Fibroblast of pulmonary artery (primary cell): Measurements from ENCODE around the gene C14orf119.

Experiments
- DNase-seq: peaks from one replicate; pipeline ENCODE4 v3.0.0-alpha.2; 2010; ENCODE audit warnings: low read depth
- H3K4me3 ChIP-seq: replicated peaks from 2 replicates; pipeline ENCODE4 v1.5.1; 2011; ENCODE audit warnings: low read depth, mild to moderate bottlenecking, control low read depth, low read length, moderate library complexity
- TF ChIP-seq, protein P1 (sequence below): IDR thresholded peaks from 2 replicates; pipeline ENCODE4 v1.5.1; 2011; ENCODE audit warnings: mild to moderate bottlenecking, control low read depth, low read length, inconsistent platforms; ENCODE audit errors: missing control alignments

C14orf119 gene

DNA sequence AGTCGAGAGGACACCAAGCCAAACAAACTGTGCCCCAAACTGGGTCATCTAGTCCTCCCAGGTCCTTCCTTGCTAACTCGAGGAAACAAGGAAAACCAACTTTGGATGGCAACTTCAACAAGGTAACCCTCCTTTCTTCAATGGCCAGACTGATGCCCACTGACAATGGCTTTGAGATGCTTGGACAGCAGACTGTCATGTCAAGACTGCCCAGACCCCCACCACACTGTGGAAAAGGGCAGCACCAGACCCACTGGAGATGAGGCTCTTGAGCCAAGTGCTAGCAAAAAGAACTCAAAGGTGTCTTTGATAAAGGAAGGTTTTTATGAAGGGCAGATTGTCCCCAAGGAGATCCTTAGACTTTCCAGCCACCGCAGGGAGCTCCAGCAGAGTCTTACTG lies 28.9 kb upstream of the C14orf119 start:
- TF ChIP-seq, protein P1, sequence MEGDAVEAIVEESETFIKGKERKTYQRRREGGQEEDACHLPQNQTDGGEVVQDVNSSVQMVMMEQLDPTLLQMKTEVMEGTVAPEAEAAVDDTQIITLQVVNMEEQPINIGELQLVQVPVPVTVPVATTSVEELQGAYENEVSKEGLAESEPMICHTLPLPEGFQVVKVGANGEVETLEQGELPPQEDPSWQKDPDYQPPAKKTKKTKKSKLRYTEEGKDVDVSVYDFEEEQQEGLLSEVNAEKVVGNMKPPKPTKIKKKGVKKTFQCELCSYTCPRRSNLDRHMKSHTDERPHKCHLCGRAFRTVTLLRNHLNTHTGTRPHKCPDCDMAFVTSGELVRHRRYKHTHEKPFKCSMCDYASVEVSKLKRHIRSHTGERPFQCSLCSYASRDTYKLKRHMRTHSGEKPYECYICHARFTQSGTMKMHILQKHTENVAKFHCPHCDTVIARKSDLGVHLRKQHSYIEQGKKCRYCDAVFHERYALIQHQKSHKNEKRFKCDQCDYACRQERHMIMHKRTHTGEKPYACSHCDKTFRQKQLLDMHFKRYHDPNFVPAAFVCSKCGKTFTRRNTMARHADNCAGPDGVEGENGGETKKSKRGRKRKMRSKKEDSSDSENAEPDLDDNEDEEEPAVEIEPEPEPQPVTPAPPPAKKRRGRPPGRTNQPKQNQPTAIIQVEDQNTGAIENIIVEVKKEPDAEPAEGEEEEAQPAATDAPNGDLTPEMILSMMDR: no peak
- H3K4me3 ChIP-seq: no peak overlapping the region
- DNase-seq: no peak

DNA sequence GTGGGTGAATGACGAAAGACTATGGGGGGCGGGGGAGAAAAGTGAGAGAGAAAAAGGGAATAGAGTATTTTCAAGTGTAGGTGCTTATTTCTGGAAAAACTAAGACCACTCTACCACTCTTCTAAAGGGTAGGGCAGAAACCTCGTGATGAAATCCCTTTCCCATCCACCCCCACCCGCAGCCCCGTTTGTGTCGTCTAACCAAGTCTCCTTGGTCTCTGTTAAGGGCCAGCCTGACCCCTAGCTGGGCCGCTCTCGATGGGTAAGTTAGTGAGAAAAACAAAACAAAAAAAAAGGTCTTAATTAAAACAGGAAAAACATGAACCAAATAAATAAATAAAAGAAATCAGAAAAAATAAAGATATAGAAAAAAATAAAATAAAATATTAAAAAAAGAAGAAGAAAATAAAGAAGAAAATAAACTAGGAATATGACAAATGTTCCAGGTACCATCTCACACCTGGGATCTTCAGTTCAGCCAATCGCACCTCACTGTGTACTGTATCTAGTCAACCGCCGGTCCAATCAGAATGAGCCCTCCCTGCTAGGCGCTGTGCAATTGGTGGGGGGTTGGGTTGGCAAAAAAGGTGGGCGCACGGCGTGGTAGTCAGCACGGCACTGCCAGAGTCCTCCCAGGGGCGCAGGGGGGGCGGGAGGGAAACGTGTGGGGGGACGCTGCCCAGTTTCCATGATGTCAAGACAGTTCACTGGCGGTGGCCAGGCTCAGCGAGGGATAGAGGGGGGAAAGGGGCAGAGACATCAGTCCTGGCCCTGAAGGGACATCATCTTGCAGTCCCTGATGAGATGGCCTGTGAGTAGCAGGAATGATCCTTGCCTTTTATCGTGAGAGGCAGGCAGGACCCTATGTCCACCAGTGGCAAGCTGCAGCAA lies 28.2 kb upstream of the C14orf119 start:
- no peak overlapping the region for H3K4me3 ChIP-seq
- TF ChIP-seq, protein P1: no peak

DNA sequence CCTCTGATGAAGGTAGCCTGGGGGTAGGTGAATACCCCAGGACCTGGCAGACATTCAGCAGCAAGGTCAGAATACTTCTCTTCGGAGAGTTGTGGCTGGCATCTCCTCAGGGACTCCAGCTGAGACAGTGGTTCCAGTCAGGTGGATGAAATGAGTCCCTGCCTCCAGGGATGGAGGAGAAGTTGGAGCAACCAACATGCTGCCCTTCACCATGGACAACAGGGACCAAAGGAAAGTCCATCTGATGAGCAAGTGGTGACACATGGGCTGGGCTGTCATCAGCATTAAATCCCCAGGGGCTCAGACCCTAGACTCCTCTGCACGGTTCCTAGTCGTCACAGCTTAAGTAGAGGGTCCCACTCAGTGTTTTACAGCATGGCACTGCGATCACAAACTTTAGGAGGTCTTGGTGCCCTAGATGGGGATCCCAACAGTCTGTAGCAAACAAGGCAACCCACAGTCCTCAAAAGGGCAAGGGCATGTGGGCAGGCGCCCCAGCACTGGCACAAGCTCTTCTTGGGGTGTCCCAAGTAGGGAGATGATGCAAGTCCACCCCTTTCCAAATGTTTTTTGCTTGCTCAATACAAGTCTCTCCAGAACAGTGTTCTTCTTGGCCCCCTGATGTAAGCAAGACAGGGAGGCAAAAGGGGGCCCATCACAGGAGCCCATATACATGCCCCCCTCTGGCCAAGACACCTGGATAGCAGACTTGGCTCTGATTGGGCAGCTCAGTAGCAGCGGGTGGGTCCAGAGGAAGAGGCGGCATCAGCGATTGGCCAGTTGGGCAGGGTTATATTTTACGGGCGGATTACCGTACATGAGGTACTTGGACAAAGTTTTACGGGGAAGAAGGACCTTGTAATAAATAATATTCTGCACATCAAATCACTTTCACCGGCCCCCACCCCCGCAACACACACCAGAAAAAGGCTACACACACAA lies 27.2 kb upstream of the C14orf119 start:
- DNase-seq: no peak
- H3K4me3 ChIP-seq: no peak overlapping the region
- TF ChIP-seq, protein P1: no peak

More for the DNA sequence above, 28.2 kb upstream of the C14orf119 start:
- no peak for DNase-seq

DNA sequence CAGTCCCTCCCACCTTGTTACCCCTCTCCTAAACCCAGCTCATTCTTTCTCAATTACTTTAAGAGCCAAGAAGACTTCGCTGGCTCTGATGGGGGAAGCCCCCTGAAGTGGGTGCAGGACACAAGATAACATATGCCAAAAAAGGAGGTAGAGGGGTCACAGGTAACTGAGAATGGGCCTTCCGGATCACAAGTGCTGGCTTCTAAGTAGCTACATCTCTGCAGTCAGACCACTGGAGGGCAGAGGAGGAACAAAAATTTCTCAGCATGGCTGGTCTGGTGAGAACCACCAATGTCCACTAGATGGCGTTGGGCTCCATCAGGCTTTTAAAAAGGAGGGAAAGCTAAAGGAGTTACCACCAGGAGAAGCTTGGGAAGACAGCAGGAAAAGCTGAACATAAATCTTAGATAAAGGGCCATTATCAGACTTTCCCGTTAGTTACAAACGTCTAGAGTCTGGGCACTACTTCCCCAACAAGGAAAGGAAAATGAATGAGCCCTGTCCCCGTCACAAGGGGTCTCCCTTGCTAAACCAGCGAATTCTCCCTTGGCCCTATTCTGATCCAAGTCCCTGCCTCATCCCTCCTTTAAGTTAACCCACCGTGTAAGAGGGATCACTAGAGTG lies 26.4 kb upstream of the C14orf119 start:
- no peak overlapping the region for H3K4me3 ChIP-seq
- DNase-seq: peak; percentile 96
- TF ChIP-seq, protein P1: no peak

DNA sequence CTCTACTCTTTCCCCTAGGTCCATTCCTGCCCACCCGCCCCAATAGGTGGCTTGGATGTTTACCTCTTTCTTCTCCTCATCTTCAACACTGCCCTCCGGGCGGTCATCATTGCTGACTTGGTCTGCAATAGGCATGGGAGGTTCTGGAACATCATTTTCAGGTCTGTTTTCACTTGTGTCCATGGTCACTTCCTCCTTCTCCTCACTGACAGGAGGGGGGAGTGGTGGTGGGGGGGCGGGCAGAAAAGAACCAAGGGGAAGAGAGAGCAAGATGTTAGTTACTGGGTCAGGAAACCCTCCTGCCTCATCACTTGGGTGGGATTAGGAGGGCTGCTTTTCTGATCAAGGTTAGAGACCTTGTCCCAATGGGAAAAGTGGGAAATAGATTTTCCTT lies 25.9 kb upstream of the C14orf119 start:
- DNase-seq: no peak
- no peak overlapping the region for H3K4me3 ChIP-seq
- TF ChIP-seq, protein P1: no peak

DNA sequence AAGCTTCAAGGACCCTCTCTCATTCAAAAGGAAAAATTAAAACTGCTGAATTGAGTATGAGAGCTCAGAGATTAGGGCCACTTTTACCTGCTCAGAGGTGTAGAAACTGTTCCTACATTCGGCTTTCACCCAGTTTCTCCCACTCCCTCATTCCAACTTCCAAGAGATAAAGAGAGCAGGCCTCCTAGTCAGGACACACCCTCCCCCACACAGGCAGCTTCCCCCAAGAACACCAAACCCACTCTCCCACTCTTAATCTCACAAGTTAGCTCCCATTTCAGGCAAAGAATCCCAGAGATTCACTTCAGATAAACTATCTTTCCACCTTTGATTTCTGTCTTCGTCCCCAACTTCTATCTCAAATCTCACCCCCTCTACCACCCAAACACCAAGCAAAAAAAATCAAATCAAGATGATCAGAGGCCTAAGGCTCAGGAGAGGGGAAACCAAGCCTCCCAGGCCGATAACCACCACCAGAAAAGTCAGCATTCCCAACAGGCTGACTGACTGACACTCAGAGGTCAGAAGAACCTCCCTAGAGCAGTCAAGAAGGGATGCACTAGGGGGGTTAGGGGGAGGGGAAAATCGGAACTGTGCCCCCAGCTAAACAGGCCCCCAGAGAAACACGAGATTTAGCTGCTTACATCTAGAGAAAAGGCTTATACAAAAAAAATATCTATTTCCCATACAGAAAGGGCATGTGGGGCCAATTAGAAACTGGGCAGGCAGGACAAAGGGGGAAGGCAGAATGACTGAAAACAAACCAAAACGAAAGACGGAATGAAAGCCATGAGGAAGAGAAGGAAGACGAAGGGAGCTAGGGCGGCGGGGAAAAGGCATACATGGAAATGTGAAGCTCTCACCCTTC lies 24.8 kb upstream of the C14orf119 start:
- H3K4me3 ChIP-seq: peak overlapping the region; percentile 97
- DNase-seq: no peak
- TF ChIP-seq, protein P1: no peak
